Loucy (cell line): ENCODE data around the gene KCND1.

Source experiments
- EZH2phosphoT487 ChIP-seq: fragments of 200-600 bp; IDR thresholded peaks from 2 replicates; pipeline ENCODE4 v1.6.1; 2018; ENCODE audit warnings: antibody characterized with exemption, mild to moderate bottlenecking, moderate library complexity, borderline replicate concordance
- TF ChIP-seq, protein P1 (sequence below): fragments of 200-600 bp; sonication (generic); conservative IDR thresholded peaks from 2 replicates; pipeline ENCODE4 v1.5.1; 2014; ENCODE audit warnings: mild to moderate bottlenecking, antibody characterized with exemption, low read length

DNA sequence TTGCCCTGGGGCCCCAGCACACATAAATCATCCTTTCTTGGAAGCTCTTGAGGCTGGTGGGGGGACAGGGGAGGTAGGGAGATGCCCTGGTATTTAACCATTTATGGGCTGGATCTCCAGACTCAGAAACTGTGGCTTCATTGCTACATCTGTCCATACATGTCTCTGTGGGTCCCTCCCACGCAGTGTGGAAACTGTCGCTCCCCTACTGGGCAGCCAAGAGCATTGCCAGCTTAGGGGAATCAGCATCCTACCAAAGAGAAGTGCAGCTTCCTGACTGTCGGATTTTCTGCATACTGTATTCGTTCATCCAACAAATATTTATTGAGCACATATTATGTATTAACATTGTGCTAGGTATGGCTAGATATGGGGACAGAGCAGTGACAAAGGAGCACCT, 26.7 kb upstream of the KCND1 start:
- TF ChIP-seq, protein P1, sequence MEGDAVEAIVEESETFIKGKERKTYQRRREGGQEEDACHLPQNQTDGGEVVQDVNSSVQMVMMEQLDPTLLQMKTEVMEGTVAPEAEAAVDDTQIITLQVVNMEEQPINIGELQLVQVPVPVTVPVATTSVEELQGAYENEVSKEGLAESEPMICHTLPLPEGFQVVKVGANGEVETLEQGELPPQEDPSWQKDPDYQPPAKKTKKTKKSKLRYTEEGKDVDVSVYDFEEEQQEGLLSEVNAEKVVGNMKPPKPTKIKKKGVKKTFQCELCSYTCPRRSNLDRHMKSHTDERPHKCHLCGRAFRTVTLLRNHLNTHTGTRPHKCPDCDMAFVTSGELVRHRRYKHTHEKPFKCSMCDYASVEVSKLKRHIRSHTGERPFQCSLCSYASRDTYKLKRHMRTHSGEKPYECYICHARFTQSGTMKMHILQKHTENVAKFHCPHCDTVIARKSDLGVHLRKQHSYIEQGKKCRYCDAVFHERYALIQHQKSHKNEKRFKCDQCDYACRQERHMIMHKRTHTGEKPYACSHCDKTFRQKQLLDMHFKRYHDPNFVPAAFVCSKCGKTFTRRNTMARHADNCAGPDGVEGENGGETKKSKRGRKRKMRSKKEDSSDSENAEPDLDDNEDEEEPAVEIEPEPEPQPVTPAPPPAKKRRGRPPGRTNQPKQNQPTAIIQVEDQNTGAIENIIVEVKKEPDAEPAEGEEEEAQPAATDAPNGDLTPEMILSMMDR: peak; percentile 16; the same call in 1 of the 2 replicates
- no peak for TF ChIP-seq EZH2phosphoT487
